Ishikawa (cell line): Measurements from ENCODE around the gene ITPKA.

Experiments used
- FOXM1 ChIP-seq: IDR thresholded peaks from 2 replicates; pipeline ENCODE4 v1.6.1; 2012; ENCODE audit warnings: low read depth, borderline replicate concordance
- TCF12 ChIP-seq: IDR thresholded peaks from 2 replicates; pipeline ENCODE4 v1.6.1; 2012; ENCODE audit warnings: low read depth

- no peak for TF ChIP-seq FOXM1
- no peak for TF ChIP-seq TCF12
Measured at GRCh38 chr15:41513506-41514227, 20.0 kb downstream of the ITPKA start, which contains the start of gene LTK.
